OCI-LY3 (cell line): ENCODE measurements around the gene SPRN.
A peak's percentile ranks its signal among the peaks of the same experiment; 100 is the strongest.

Source experiments
- H2AFZ ChIP-seq: fragments of 200-600, 300-600 bp; shearing (Covaris generic); 2 replicates; pipeline ENCODE4 v1.6.0; 2014; ENCODE audit warnings: antibody characterized with exemption, low read depth, low read length
- H3K27ac ChIP-seq: fragments of 200-600, 300-600 bp; sonication (generic); 2 replicates; pipeline ENCODE4 v1.5.1; 2014; ENCODE audit warnings: mild to moderate bottlenecking, low read length, moderate library complexity, mixed read lengths
- H3K27me3 ChIP-seq: fragments of 200-600, 300-600 bp; sonication (generic); 2 replicates; pipeline ENCODE4 v1.6.1; 2014; ENCODE audit warnings: low read depth, low read length, mixed read lengths
- H3K36me3 ChIP-seq: fragments of 200-600, 300-600 bp; sonication (generic); replicated peaks from 2 replicates; pipeline ENCODE3; 2014; ENCODE audit warnings: low read depth, low read length, mixed read lengths
- H3K4me1 ChIP-seq: fragments of 300-600, 200-600 bp; sonication (generic); 2 replicates; pipeline ENCODE4 v1.6.1; 2014; ENCODE audit warnings: low read length, mixed read lengths
- H3K4me2 ChIP-seq: fragments of 200-600, 300-600 bp; sonication (generic); 2 replicates; pipeline ENCODE4 v1.6.1; 2014; ENCODE audit warnings: low read length, mixed read lengths
- H3K4me3 ChIP-seq: fragments of 300-600, 200-600 bp; sonication (generic); 2 replicates; pipeline ENCODE4 v1.5.1; 2014; ENCODE audit warnings: antibody characterized with exemption, mild to moderate bottlenecking, low read length, moderate library complexity
- H3K79me2 ChIP-seq: fragments of 300-600, 200-600 bp; shearing (Covaris generic); 2 replicates; pipeline ENCODE4 v1.6.1; 2014; ENCODE audit warnings: mild to moderate bottlenecking, low read length, mixed read lengths
- H3K9ac ChIP-seq: fragments of 300-600, 200-600 bp; shearing (Covaris generic); 2 replicates; pipeline ENCODE4 v1.6.0; 2014; ENCODE audit warnings: mild to moderate bottlenecking, low read length, moderate library complexity
- H3K9me3 ChIP-seq: fragments of 200-600, 300-600 bp; shearing (Covaris generic); 2 replicates; pipeline ENCODE4 v1.6.1; 2014; ENCODE audit warnings: low read length, mixed read lengths; ENCODE audit not compliant: insufficient read depth
- H4K20me1 ChIP-seq: fragments of 200-600, 300-600 bp; sonication (generic); 2 replicates; pipeline ENCODE4 v1.6.1; 2016; ENCODE audit warnings: low read length, mixed read lengths; ENCODE audit not compliant: insufficient read depth
- EZH2phosphoT487 ChIP-seq: fragments of 200-600 bp; shearing (Covaris generic); IDR thresholded peaks from 2 replicates; pipeline ENCODE4 v1.6.1; 2018; ENCODE audit warnings: antibody characterized with exemption, mixed run types, low read depth
- TF ChIP-seq, protein P1 (sequence below): fragments of 200-600, 300-600 bp; sonication (generic); IDR thresholded peaks from 2 replicates; pipeline ENCODE4 v1.5.1; 2014; ENCODE audit warnings: antibody characterized with exemption, low read length, low read depth

The SPRN gene

DNA sequence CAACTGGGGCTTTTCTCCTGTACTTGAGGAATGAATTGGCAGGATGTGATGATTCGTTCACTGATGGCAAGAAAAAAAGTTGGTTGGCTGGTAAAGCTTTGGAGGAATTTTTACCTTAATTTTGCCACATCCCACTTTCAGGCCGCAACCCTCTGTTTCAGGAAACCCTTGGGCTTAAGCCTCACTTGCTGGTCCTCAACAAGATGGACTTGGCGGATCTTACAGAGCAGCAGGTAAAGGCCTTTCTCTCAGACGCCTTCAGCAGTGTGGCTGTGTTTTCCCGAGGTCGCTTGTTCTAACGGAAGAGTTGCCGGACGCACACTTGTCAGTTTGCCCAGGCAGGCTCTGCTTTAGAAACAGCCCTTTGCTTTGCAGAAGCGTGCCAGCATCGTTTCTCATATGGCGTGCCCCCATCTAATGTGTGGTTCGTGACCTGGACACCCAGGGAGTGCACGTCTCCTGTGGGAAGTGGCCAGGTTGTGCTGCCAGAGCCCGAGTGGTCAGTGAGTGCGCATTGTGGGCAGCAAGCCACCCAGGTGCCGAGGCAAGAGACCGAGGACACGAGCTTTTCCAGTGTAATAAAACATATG, 28.3 kb downstream of the SPRN start:
- Histone ChIP-seq H3K4me2 (no peak overlapping the region), H3K4me3 (no peak overlapping the region), H2AFZ (no peak overlapping the region), H3K79me2 (peaks cover 22% of the 10 kb centered on the region), H3K4me1 (peaks cover 29% of the 10 kb centered on the region), H3K9me3 (no peaks in the 10 kb centered on the region), H3K9ac (no peak overlapping the region), H3K36me3 (peaks cover 13% of the 10 kb centered on the region), H4K20me1 (no peaks in the 10 kb centered on the region), H3K27me3 (no peaks in the 10 kb centered on the region), H3K27ac (no peak overlapping the region)
- TF ChIP-seq, protein P1, sequence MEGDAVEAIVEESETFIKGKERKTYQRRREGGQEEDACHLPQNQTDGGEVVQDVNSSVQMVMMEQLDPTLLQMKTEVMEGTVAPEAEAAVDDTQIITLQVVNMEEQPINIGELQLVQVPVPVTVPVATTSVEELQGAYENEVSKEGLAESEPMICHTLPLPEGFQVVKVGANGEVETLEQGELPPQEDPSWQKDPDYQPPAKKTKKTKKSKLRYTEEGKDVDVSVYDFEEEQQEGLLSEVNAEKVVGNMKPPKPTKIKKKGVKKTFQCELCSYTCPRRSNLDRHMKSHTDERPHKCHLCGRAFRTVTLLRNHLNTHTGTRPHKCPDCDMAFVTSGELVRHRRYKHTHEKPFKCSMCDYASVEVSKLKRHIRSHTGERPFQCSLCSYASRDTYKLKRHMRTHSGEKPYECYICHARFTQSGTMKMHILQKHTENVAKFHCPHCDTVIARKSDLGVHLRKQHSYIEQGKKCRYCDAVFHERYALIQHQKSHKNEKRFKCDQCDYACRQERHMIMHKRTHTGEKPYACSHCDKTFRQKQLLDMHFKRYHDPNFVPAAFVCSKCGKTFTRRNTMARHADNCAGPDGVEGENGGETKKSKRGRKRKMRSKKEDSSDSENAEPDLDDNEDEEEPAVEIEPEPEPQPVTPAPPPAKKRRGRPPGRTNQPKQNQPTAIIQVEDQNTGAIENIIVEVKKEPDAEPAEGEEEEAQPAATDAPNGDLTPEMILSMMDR = no peak
- TF ChIP-seq EZH2phosphoT487 = no peak

DNA sequence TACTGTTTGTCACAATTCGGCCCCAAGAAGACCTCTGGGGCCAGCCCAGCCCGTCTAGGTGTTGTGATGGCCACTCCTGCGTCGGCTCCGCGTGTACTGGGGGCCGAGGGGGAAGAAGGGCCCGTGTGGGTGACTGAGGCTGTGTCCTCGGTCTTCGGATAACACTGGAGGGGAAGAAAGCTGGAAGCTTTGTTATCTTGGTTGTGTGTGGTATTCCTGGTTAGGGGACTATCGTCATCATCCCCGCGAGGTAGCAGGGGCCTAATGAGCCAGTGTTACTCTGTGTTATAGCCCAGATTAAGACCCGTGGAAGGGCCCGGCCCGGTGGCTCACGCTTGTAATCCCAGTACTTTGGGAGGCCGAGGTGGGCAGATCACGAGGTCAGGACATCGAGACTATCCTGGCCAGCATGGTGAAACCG, 29.6 kb downstream of the SPRN start:
- Histone ChIP-seq H3K27me3 (no peaks in the 10 kb centered on the region), H3K9me3 (no peaks in the 10 kb centered on the region), H4K20me1 (no peaks in the 10 kb centered on the region), H3K79me2 (peaks cover 22% of the 10 kb centered on the region), H3K4me3 (peak overlapping the region; percentile 98), H3K36me3 (peaks cover 8% of the 10 kb centered on the region), H3K4me1 (peaks cover 37% of the 10 kb centered on the region), H2AFZ (no peak overlapping the region), H3K27ac (peak overlapping the region; percentile 74), H3K9ac (peak overlapping the region; percentile 100), H3K4me2 (peak overlapping the region; percentile 82)
- no peak for TF ChIP-seq EZH2phosphoT487
- TF ChIP-seq, protein P1 = no peak

DNA sequence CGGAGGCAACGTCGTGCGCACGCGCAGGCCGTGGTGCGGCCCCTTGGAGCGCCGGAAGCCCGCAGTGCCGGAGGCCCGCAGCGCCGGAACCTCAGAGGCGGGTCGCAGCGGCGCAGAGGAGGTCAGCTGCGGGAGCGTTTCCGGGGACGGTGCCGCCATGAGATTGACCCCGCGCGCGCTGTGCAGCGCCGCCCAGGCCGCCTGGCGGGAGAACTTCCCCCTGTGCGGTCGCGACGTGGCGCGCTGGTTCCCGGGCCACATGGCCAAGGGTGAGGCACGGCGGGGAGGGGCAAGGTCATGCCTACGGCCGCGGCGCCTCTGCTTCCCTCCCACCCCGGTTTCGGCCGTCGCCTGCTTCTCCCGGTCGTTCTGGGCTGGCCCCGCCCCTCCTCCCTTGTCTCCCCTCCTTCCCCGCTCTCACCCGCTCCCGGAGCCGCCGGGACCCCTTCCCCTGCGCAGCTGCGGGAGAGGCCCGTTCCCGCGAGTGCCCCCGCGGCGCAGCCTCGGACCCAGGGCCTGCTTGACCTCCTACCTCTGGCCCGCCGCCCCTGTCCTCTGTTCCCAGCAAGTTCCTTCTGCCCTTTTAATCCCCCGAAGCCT, 30.3 kb downstream of the SPRN start, which contains the start of gene MTG1:
TSS of gene MTG1 (plus strand) at position 94 of the 600 bp plus-strand sequence. CDS start at position 158, 64 bp downstream.
- no peaks in the 10 kb centered on the region for H3K9me3 ChIP-seq
- H3K36me3 ChIP-seq = peaks cover 8% of the 10 kb centered on the region
- H3K4me3 ChIP-seq = peak within 1 kb of the TSS; percentile 98
- H3K27ac ChIP-seq = peak within 1 kb of the TSS; percentile 74
- peaks cover 41% of the 10 kb centered on the region for H3K4me1 ChIP-seq
- H3K27me3 ChIP-seq = no peaks in the 10 kb centered on the region
- peaks cover 22% of the 10 kb centered on the region for H3K79me2 ChIP-seq
- peak within 1 kb of the TSS; percentile 82 for H3K4me2 ChIP-seq
- TF ChIP-seq, protein P1 = no peak
- TF ChIP-seq EZH2phosphoT487 = no peak
- H2AFZ ChIP-seq = no peak within 1 kb of the TSS; the same call in 1 of the 2 replicates
- H3K9ac ChIP-seq = peak within 1 kb of the TSS; percentile 100
- H4K20me1 ChIP-seq = no peaks in the 10 kb centered on the region

DNA sequence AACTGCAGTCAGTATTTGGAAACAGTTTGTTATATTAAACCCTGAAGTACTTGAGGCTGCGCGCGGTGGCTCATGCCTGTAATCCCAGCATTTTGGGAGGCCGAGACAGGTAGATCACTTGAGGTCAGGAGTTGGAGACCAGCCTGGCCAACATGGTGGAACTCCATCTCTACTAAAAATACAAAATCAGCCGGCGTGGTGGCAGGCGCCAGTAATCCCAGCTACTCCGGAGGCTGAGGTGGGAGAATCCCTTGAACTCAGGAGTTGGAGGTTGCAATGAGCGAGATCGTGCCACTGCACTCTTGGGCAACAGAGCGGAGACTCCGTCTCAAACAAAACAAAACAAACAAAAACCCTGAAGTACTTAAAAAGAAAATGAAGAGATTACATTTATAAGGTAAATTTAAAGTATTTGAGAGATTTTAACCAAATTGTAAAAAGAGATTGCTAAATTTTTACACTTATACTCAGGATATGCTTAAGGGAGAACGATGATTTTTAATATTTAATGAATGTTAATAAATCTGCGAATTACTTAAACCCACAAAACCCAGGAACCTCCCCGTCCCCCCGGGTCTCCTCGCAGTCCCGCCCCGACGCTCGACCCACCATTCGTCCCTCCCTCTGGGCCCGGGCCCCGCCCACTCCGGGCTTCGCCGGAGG, 30.9 kb downstream of the SPRN start:
- H3K4me2 ChIP-seq = peak overlapping the region; percentile 59
- TF ChIP-seq, protein P1 = no peak
- no peak for TF ChIP-seq EZH2phosphoT487
- H3K4me3 ChIP-seq = peak overlapping the region; percentile 98

More for the DNA sequence above, 30.9 kb downstream of the SPRN start:
- peaks cover 22% of the 10 kb centered on the region for H3K79me2 ChIP-seq
- H3K27ac ChIP-seq = no peak overlapping the region
- no peaks in the 10 kb centered on the region for H3K27me3 ChIP-seq
- H3K9me3 ChIP-seq = no peaks in the 10 kb centered on the region
- H2AFZ ChIP-seq = no peak overlapping the region; the same call in 1 of the 2 replicates
- peaks cover 8% of the 10 kb centered on the region for H3K36me3 ChIP-seq
- peaks cover 44% of the 10 kb centered on the region for H3K4me1 ChIP-seq
- H4K20me1 ChIP-seq = no peaks in the 10 kb centered on the region
- H3K9ac ChIP-seq = peak overlapping the region; percentile 42
